A549 (cell line): ENCODE measurements around the gene PTK7. TPM values are rescaled to one million over a fixed set of nuclear protein-coding genes. Genes with fewer than 3 reads are reported as not detected.
"Not testable (repeated sequence)": the region's sequence is repeated elsewhere in the genome, so short reads cannot be mapped to it uniquely, and the experiment has no call there.

Source experiments
- ATAC-seq, 2 experiments: fragments of 200-7000 bp in 1 of 2; fragments of >200 bp in 1 of 2; cut with Nextera tagmentation in 1 of 2; cut with Tn5 transposase in 1 of 2; 3 replicates each; pipeline versions ENCODE4 v1.8.0 to v1.9.1; 2018 to 2020; ENCODE audit warnings: mild to moderate bottlenecking in 1 of 2, moderate library complexity in 1 of 2
- CTCF ChIA-PET: fragments of 300-600 bp; sonication (Branson Sonifier 250); formaldehyde crosslinking; extraction: SDS; loops from one replicate; lab custom pipeline; 2021; ENCODE audit warnings: antibody characterized with exemption, inconsistent platforms; lab: Yijun Ruan, JAX
- POLR2A ChIA-PET: fragments of 350-600 bp; formaldehyde crosslinking; extraction: SDS; loops from one replicate; lab custom pipeline; 2021; ENCODE audit warnings: antibody characterized with exemption, inconsistent platforms; lab: Yijun Ruan, JAX
- DNase-seq, 2 experiments: peaks; one replicate each; pipeline versions ENCODE4 v3.0.0 to v3.0.0-alpha.2; 2011 to 2016; ENCODE audit warnings: low read depth in 1 of 2, low spot score in 1 of 2
- FAIRE-seq: peaks from 2 replicates; lab custom pipeline; 2011; peaks lifted over from hg19 to GRCh38; lab: Jason Lieb, UNC
- H3K27ac ChIP-seq, 2 experiments: fragments of >200 bp; sonication (Bioruptor Twin); formaldehyde crosslinking; 3 replicates each; pipeline ENCODE4 v1.5.1; 2016 to 2017
- H3K4me1 ChIP-seq: fragments of >200 bp; sonication (Bioruptor Twin); formaldehyde crosslinking; 3 replicates; pipeline ENCODE4 v1.6.1; 2016
- H3K4me2 ChIP-seq: fragments of >200 bp; sonication (Bioruptor Twin); formaldehyde crosslinking; 3 replicates; pipeline ENCODE4 v1.6.1; 2016
- H3K4me3 ChIP-seq: fragments of >200 bp; sonication (Bioruptor Twin); formaldehyde crosslinking; 3 replicates; pipeline ENCODE4 v1.5.1; 2016
- H3K9me3 ChIP-seq: fragments of >200 bp; sonication (Bioruptor Twin); formaldehyde crosslinking; 3 replicates; pipeline ENCODE4 v1.6.1; 2016
- CBX2 ChIP-seq: fragments of 200-600 bp; sonication (generic); IDR thresholded peaks from 2 replicates; pipeline ENCODE4 v1.6.1; 2016; ENCODE audit warnings: low read depth, mild to moderate bottlenecking, borderline replicate concordance
- CBX8 ChIP-seq: fragments of 200-600 bp; sonication (generic); IDR thresholded peaks from 2 replicates; pipeline ENCODE4 v1.6.1; 2016
- CHD2 ChIP-seq: fragments of 150-350 bp; IDR thresholded peaks from 2 replicates; pipeline ENCODE4 v1.6.1; 2014; ENCODE audit warnings: low read length; ENCODE audit not compliant: partially characterized antibody
- CHD4 ChIP-seq: fragments of 200-600 bp; sonication (generic); IDR thresholded peaks from 2 replicates; pipeline ENCODE4 v1.6.1; 2016; ENCODE audit warnings: antibody characterized with exemption, mild to moderate bottlenecking, borderline replicate concordance
- CTCF ChIP-seq: fragments of >200 bp; sonication (Bioruptor Twin); formaldehyde crosslinking; IDR thresholded peaks from 3 replicates; pipeline ENCODE4 v1.5.1; 2016
- FOSB ChIP-seq: fragments of 250-450 bp; sonication (Bioruptor Pico); IDR thresholded peaks from 2 replicates; pipeline ENCODE4 v1.5.0; 2020; ENCODE audit warnings: mild to moderate bottlenecking, moderate library complexity
- FOSL2 ChIP-seq, 2 experiments: fragments of 450-650 bp in 1 of 2; fragments of >200 bp in 1 of 2; sonication (Bioruptor Twin) in 1 of 2; formaldehyde crosslinking; IDR thresholded peaks; 2 replicates each; pipeline versions ENCODE4 v1.5.0 to v1.6.1; 2016 to 2020; ENCODE audit warnings: mild to moderate bottlenecking in 1 of 2, moderate library complexity in 1 of 2
- HDAC2 ChIP-seq: fragments of 200-600 bp; sonication (generic); IDR thresholded peaks from 2 replicates; pipeline ENCODE4 v1.6.1; 2016
- HES2 ChIP-seq: fragments of >200 bp; sonication (Bioruptor Twin); formaldehyde crosslinking; IDR thresholded peaks from 2 replicates; pipeline ENCODE4 v1.6.1; 2016
- HEYL ChIP-seq: fragments of 250-450 bp; sonication (Bioruptor Pico); IDR thresholded peaks from 2 replicates; pipeline ENCODE4 v1.8.0; 2021; ENCODE audit warnings: mild to moderate bottlenecking, moderate library complexity
- HMGXB4 ChIP-seq: fragments of 250-450 bp; sonication (Bioruptor Pico); IDR thresholded peaks from 2 replicates; pipeline ENCODE4 v1.5.0; 2021; ENCODE audit warnings: mild to moderate bottlenecking, moderate library complexity, borderline replicate concordance
- HOXB13 ChIP-seq: fragments of 250-450 bp; sonication (Bioruptor Pico); IDR thresholded peaks from 2 replicates; pipeline ENCODE4 v1.5.0; 2020; ENCODE audit warnings: low read depth, mild to moderate bottlenecking, moderate library complexity
- HOXB5 ChIP-seq: fragments of 250-450 bp; sonication (Bioruptor Pico); IDR thresholded peaks from 2 replicates; pipeline ENCODE4 v1.5.0; 2020; ENCODE audit warnings: mild to moderate bottlenecking, moderate library complexity
- KDM1A ChIP-seq: fragments of 200-600 bp; sonication (generic); IDR thresholded peaks from 2 replicates; pipeline ENCODE4 v1.6.1; 2016; ENCODE audit warnings: low read depth, mild to moderate bottlenecking
- MAFK ChIP-seq: fragments of 450-650 bp; IDR thresholded peaks from 2 replicates; pipeline ENCODE4 v1.6.1; 2014; ENCODE audit not compliant: partially characterized antibody
- MAX ChIP-seq: IDR thresholded peaks from 2 replicates; pipeline ENCODE4 v1.6.1; 2012
- MAZ ChIP-seq: fragments of 150-350 bp; IDR thresholded peaks from 2 replicates; pipeline ENCODE4 v1.6.1; 2014; ENCODE audit warnings: antibody characterized with exemption, low read depth, low read length, borderline replicate concordance
- MYC ChIP-seq: IDR thresholded peaks from 2 replicates; pipeline ENCODE4 v1.6.1; 2012; ENCODE audit warnings: mild to moderate bottlenecking, inconsistent platforms, low read length, improper control_type of control experiment, borderline replicate concordance
- NPAS2 ChIP-seq: fragments of 250-450 bp; sonication (Bioruptor Pico); IDR thresholded peaks from 2 replicates; pipeline ENCODE4 v1.8.0; 2022; ENCODE audit warnings: mild to moderate bottlenecking, moderate library complexity, borderline replicate concordance
- PBX3 ChIP-seq: IDR thresholded peaks from 2 replicates; pipeline ENCODE4 v1.6.1; 2012
- PHF8 ChIP-seq: fragments of 200-600 bp; sonication (generic); IDR thresholded peaks from 2 replicates; pipeline ENCODE4 v1.6.1; 2016; ENCODE audit warnings: low read depth, mild to moderate bottlenecking, antibody characterized with exemption, moderate library complexity, borderline replicate concordance
- POLR2AphosphoS2 ChIP-seq: conservative IDR thresholded peaks from 2 replicates; pipeline ENCODE4 v1.6.1; 2012; ENCODE audit warnings: low read length, improper control_type of control experiment, inconsistent platforms
- RAD21 ChIP-seq, 2 experiments: fragments of >200 bp in 1 of 2; sonication (Bioruptor Twin) in 1 of 2; formaldehyde crosslinking in 1 of 2; IDR thresholded peaks in 1 of 2; conservative IDR thresholded peaks in 1 of 2; 2 replicates in 1 of 2; 3 replicates in 1 of 2; pipeline ENCODE4 v1.6.1; 2012 to 2018; ENCODE audit warnings: inconsistent platforms in 1 of 2
- RCOR1 ChIP-seq: fragments of 150-350 bp; IDR thresholded peaks from 2 replicates; pipeline ENCODE4 v1.6.1; 2014; ENCODE audit warnings: antibody characterized with exemption, low read length, low read depth
- RNF2 ChIP-seq: fragments of 200-600 bp; sonication (generic); IDR thresholded peaks from 2 replicates; pipeline ENCODE4 v1.6.1; 2016; ENCODE audit warnings: low read depth, mild to moderate bottlenecking, antibody characterized with exemption, moderate library complexity, borderline replicate concordance
- SMC3 ChIP-seq: fragments of >200 bp; sonication (Bioruptor Twin); formaldehyde crosslinking; IDR thresholded peaks from 3 replicates; pipeline ENCODE4 v1.6.1; 2018; ENCODE audit warnings: inconsistent platforms
- SREBF2 ChIP-seq: fragments of 450-650 bp; IDR thresholded peaks from 2 replicates; pipeline ENCODE4 v1.6.1; 2014; ENCODE audit warnings: mild to moderate bottlenecking, moderate library complexity
- TP53 ChIP-seq: fragments of 250-450 bp; sonication (Bioruptor Pico); IDR thresholded peaks from 2 replicates; pipeline ENCODE4 v1.5.0; 2021; ENCODE audit warnings: mild to moderate bottlenecking, moderate library complexity
- ZFP36 ChIP-seq: fragments of 450-650 bp; IDR thresholded peaks from 2 replicates; pipeline ENCODE4 v1.6.1; 2014; ENCODE audit warnings: borderline replicate concordance; ENCODE audit not compliant: partially characterized antibody
- ZNF302 ChIP-seq: fragments of 250-450 bp; sonication (Bioruptor Pico); IDR thresholded peaks from 2 replicates; pipeline ENCODE4 v1.9.0; 2021; ENCODE audit warnings: inconsistent platforms, mild to moderate bottlenecking, moderate library complexity
- WGBS: methylation state at CpG from one replicate; pipeline ENCODE4 v1.1.6; 2017; ENCODE audit errors: missing lambda C conversion rate; 5-methylcytosine and 5-hydroxymethylcytosine counted together
- polyA plus RNA-seq, 4 experiments: library from polyadenylated mRNA; depleted of rRNA in 3 of 4; stranded (reverse); fragments of >200 nt; fragmentation: RNase III in 1 of 4; extraction: RNeasy Plus Mini Kit Qiagen cat#74134 plus additional on column Dnase treatment in 1 of 4; gene quantifications; 2 replicates in 3 of 4; 3 replicates in 1 of 4; pipeline ENCODE4 v1.2.3, GENCODE V29; 2011 to 2017

The PTK7 gene
- polyA plus RNA-seq, 2 of the 4 experiments (the other 2 are of a cell fraction), result 2.8 to 5.6 TPM

- FAIRE-seq, result no peak
- DNase-seq, result no peak
- Histone ChIP-seq H3K9me3 (no peaks in the 10 kb centered on the region), H3K4me1 (no peaks in the 10 kb centered on the region), H3K4me2 (no peak overlapping the region), H3K27ac (no peak overlapping the region), H3K4me3 (no peak overlapping the region)
- TF ChIP-seq CHD4, result no peak
- TF ChIP-seq POLR2AphosphoS2, result no peak
- no peak for TF ChIP-seq NPAS2 (CRISPR knock-in tag)
- TF ChIP-seq RNF2, result no peak
- no peak for TF ChIP-seq TP53
- TF ChIP-seq CBX8, result no peak
- TF ChIP-seq ZNF302 (CRISPR knock-in tag), result no peak
- TF ChIP-seq HOXB5, result no peak
- TF ChIP-seq HDAC2, result no peak
- no peak for TF ChIP-seq PHF8
- TF ChIP-seq MAFK, result no peak
- TF ChIP-seq HES2, result no peak
- no peak for TF ChIP-seq KDM1A
- TF ChIP-seq HMGXB4 (CRISPR knock-in tag), result no peak
- TF ChIP-seq MYC, result no peak
- no peak for TF ChIP-seq HEYL (CRISPR knock-in tag)
- TF ChIP-seq FOSB (CRISPR knock-in tag), result no peak
- TF ChIP-seq PBX3, result no peak
- TF ChIP-seq CBX2, result no peak
- POLR2A ChIA-PET, result no interaction called here
- CTCF ChIA-PET, result interaction anchor here (0.6 to 2.9 kb wide), 6 partner anchors 12 to 229 kb away, joined by 3 to 10 read pairs (median 4); partner anchors contain the start of genes KLC4 and MRPL2
- no peak for ATAC-seq
- WGBS, result 73% methylated on average over 4 of the region's 7 CpGs
Measured at GRCh38 chr6:43130429-43130828, 54.3 kb downstream of the PTK7 start.

GRCh38 chr6:43131379-43131778, 55.3 kb downstream of the PTK7 start:
- CTCF ChIA-PET, result interaction anchor here (0.5 to 2.9 kb wide), 2 partner anchors 230 to 486 kb away, joined by 3 to 10 read pairs; no protein-coding TSS in a partner anchor
- H3K4me2 ChIP-seq, H3K4me1 ChIP-seq, H3K4me3 ChIP-seq, FAIRE-seq, ATAC-seq, H3K27ac ChIP-seq, POLR2A ChIA-PET, H3K9me3 ChIP-seq, DNase-seq: not testable (repeated sequence)
- 45% methylated on average over 4 of the region's 5 CpGs for WGBS

GRCh38 chr6:43138267-43138666, 62.2 kb downstream of the PTK7 start:
- Histone ChIP-seq H3K4me2 (no peak overlapping the region), H3K27ac (no peak overlapping the region), H3K9me3 (no peaks in the 10 kb centered on the region), H3K4me3 (no peak overlapping the region), H3K4me1 (no peaks in the 10 kb centered on the region)
- ChIA-PET CTCF (interaction anchor here (1.2 kb wide), 1 partner anchor 11 kb away, joined by 3 read pairs; no protein-coding TSS in a partner anchor), POLR2A (no interaction called here)
- ATAC-seq, result no peak
- 49% methylated on average over 3 of the region's 3 CpGs for WGBS
- FAIRE-seq, result no peak
- no peak for DNase-seq
- no peak for TF ChIP-seq CHD2
- TF ChIP-seq HEYL (CRISPR knock-in tag), result no peak
- TF ChIP-seq RCOR1, result no peak
- TF ChIP-seq FOSL2 (IDR thresholded peaks at IDR 0.05), result no peak
- TF ChIP-seq FOSL2 (CRISPR knock-in tag; IDR thresholded peaks at IDR 0.05), result no peak
- no peak for TF ChIP-seq SMC3
- no peak for TF ChIP-seq KDM1A
- no peak for TF ChIP-seq MAFK
- TF ChIP-seq MAX, result no peak
- no peak for TF ChIP-seq HOXB13
- TF ChIP-seq ZFP36, result no peak
- TF ChIP-seq MAZ, result no peak
- no peak for TF ChIP-seq HOXB5
- TF ChIP-seq TP53, result no peak
- TF ChIP-seq CTCF, result no peak
- TF ChIP-seq RAD21 (conservative IDR thresholded peaks at IDR 0.05 in 1 of 2, IDR thresholded peaks at IDR 0.05 in 1 of 2), result no peak
- TF ChIP-seq SREBF2, result no peak
- TF ChIP-seq CBX2, result no peak
